ENCODE data around the gene ZNF654. TPM values are rescaled to one million over a fixed set of nuclear protein-coding genes. Genes with fewer than 3 reads are reported as not detected.

Gene ZNF654
- polyA plus RNA-seq, 3 donors: 3.0 to 7.2 (median 4.8) TPM

DNA sequence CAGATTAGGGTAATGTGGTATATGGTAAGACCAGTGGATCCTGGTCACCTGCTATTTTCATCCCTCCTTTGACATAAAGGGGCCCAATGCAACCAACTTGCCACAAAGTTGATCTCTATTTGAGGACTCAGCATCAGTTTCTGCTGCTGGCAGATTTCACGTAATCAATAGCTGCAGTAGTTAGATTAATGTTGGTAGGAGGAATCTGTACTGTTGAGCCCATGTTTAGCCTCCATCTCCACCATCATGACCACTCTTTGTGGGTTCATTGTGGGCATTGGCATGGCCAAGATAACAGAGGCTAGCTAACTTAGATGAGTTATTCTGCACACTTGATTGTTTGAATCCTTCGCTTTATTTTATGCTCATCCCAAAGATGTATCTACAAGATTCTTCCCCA is 30.2 kb upstream of the ZNF654 start:
- intact Hi-C loops (cut with micrococcal nuclease): no loop called here
- peaks cover 24% of the 10 kb centered on the region for H3K4me1 Mint-ChIP-seq
- no peak overlapping the region for H3K9ac ChIP-seq (ENCODE audit: insufficient read depth, low read length, poor library complexity, severe bottlenecking)
- no CpG with 5 or more reads among the region's 2 CpGs for WGBS (ENCODE audit: insufficient coverage)
- H3K4me2 ChIP-seq (replicated peaks; ENCODE audit: extremely low read depth, low read length, poor library complexity, severe bottlenecking): no peak overlapping the region
- DNase-seq: no peak
- no peaks in the 10 kb centered on the region for H4K20me1 ChIP-seq (ENCODE audit: insufficient read depth, low read length)
- H3K27ac Mint-ChIP-seq: no peak overlapping the region
- no peak overlapping the region for H3K27ac ChIP-seq (ENCODE audit: low read depth in 1 of 2, low read length in 2 of 2)
- H2AFZ ChIP-seq (ENCODE audit: insufficient read depth, low read depth, low read length, poor library complexity, severe bottlenecking): no peak overlapping the region
- no peaks in the 10 kb centered on the region for H3K27me3 Mint-ChIP-seq (ENCODE audit: low read depth in 3 of 3)
- no peaks in the 10 kb centered on the region for H3K36me3 Mint-ChIP-seq
- TF ChIP-seq CTCF (IDR thresholded peaks at IDR 0.05): no peak
- H3K79me2 ChIP-seq (ENCODE audit: insufficient read depth, low read length): no peaks in the 10 kb centered on the region
- H3K27me3 ChIP-seq (ENCODE audit: control insufficient read depth in 2 of 2, insufficient read depth in 2 of 2, low read length in 2 of 2): no peaks in the 10 kb centered on the region
- no peaks in the 10 kb centered on the region for H3K36me3 ChIP-seq (replicated peaks in 1 of 2; ENCODE audit: control insufficient read depth in 1 of 2, insufficient read depth in 2 of 2, low read length in 2 of 2)
- H3K9me3 ChIP-seq (replicated peaks in 1 of 2; ENCODE audit: control insufficient read depth in 1 of 2, insufficient read depth in 1 of 2, low read length in 2 of 2): peaks cover 0 to 3% of the 10 kb centered on the region in 2 donors
- peaks cover 0 to 9% (median 4%) of the 10 kb centered on the region in 7 donors for H3K9me3 Mint-ChIP-seq
- no peak overlapping the region for H3K4me3 Mint-ChIP-seq
- H3K4me3 ChIP-seq (replicated peaks in 1 of 3; ENCODE audit: low read depth in 2 of 3, low read length in 3 of 3): no peak overlapping the region
- peaks cover 5 to 19% of the 10 kb centered on the region in 2 donors for H3K4me1 ChIP-seq (ENCODE audit: control insufficient read depth in 1 of 2, insufficient read depth in 2 of 2, low read length in 2 of 2)

DNA sequence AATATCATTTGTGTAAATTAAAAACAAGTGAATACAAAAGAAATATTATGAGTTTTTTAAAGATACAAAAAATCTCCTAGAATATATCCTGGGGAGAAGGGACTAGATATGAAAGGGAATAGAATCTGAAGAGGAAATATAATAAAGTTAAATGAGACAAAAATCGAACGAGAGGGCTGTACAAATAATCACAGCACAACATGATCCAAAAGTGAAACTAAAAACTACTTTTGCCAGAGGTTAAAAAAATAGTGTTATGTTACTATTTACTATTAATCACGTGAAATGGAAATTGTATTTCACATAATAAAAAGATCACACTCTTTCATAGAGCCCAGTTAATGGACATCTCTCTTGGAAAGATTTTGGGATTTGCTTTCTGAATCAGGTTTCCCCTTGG is 28.8 kb upstream of the ZNF654 start:
- Histone ChIP-seq H3K4me3 (replicated peaks in 1 of 3; ENCODE audit: low read depth in 2 of 3, low read length in 3 of 3) (peak overlapping the region in 2 of 3 experiments; percentile 27 to 56), H3K4me1 (ENCODE audit: control insufficient read depth in 1 of 2, insufficient read depth in 2 of 2, low read length in 2 of 2) (peaks cover 5 to 19% of the 10 kb centered on the region in 2 donors), H3K36me3 (replicated peaks in 1 of 2; ENCODE audit: control insufficient read depth in 1 of 2, insufficient read depth in 2 of 2, low read length in 2 of 2) (no peaks in the 10 kb centered on the region), H3K27me3 (ENCODE audit: control insufficient read depth in 2 of 2, insufficient read depth in 2 of 2, low read length in 2 of 2) (no peaks in the 10 kb centered on the region), H3K79me2 (ENCODE audit: insufficient read depth, low read length) (no peaks in the 10 kb centered on the region), H4K20me1 (ENCODE audit: insufficient read depth, low read length) (no peaks in the 10 kb centered on the region), H3K9ac (ENCODE audit: insufficient read depth, low read length, poor library complexity, severe bottlenecking) (no peak overlapping the region), H3K27ac (ENCODE audit: low read depth in 1 of 2, low read length in 2 of 2) (peak overlapping the region in 1 of 2 donors; percentile 47), H3K4me2 (replicated peaks; ENCODE audit: extremely low read depth, low read length, poor library complexity, severe bottlenecking) (peak overlapping the region; percentile 47), H3K9me3 (replicated peaks in 1 of 2; ENCODE audit: control insufficient read depth in 1 of 2, insufficient read depth in 1 of 2, low read length in 2 of 2) (peaks cover 0 to 3% of the 10 kb centered on the region in 2 donors), H2AFZ (ENCODE audit: insufficient read depth, low read depth, low read length, poor library complexity, severe bottlenecking) (peak overlapping the region; percentile 47)
- intact Hi-C loops (cut with micrococcal nuclease): no loop called here
- no CpG with 5 or more reads among the region's 3 CpGs for WGBS (ENCODE audit: insufficient coverage)
- no peak for DNase-seq
- peaks cover 33% of the 10 kb centered on the region for H3K4me1 Mint-ChIP-seq
- no peaks in the 10 kb centered on the region for H3K36me3 Mint-ChIP-seq
- peak overlapping the region; percentile 61 to 68 for H3K4me3 Mint-ChIP-seq
- peak overlapping the region in 4 of 7 donors; percentile 48 to 82 (median 60) for H3K27ac Mint-ChIP-seq
- no peaks in the 10 kb centered on the region for H3K27me3 Mint-ChIP-seq (ENCODE audit: low read depth in 3 of 3)
- no peak for TF ChIP-seq CTCF (IDR thresholded peaks at IDR 0.05)
- peaks cover 0 to 9% (median 4%) of the 10 kb centered on the region in 7 donors for H3K9me3 Mint-ChIP-seq
